ENCODE results near the gene MAEL. TPM values are rescaled to one million over a fixed set of nuclear protein-coding genes. Genes with fewer than 3 reads are reported as not detected.

Gene MAEL
- polyA plus RNA-seq, 1 of the 3 experiments (the other 2 are of a cell fraction) = not detected

GRCh38 chr1:166981589-166981988 lies 7.5 kb upstream of the MAEL start:
- H2AFZ ChIP-seq (ENCODE audit: low read depth) = no peak overlapping the region
- H3K4me2 ChIP-seq = no peak overlapping the region
- H3K9me3 ChIP-seq = no peaks in the 10 kb centered on the region
- H3K4me3 ChIP-seq (ENCODE audit: low read depth in 2 of 2, low read length in 1 of 2) = no peak overlapping the region
- H3K9ac ChIP-seq = no peak overlapping the region
- no peaks in the 10 kb centered on the region for H3K4me1 ChIP-seq (ENCODE audit: control insufficient read depth in 1 of 2, insufficient read depth in 2 of 2, low read depth in 1 of 2, low read length in 1 of 2)
- ChIA-PET POLR2A (no interaction called here), CTCF (interaction anchor here (1.6 to 2.9 kb wide), 2 partner anchors 13 to 72 kb away, joined by 3 to 10 read pairs; no protein-coding TSS in a partner anchor)
- H4K20me1 ChIP-seq (ENCODE audit: insufficient read depth) = no peaks in the 10 kb centered on the region
- no peaks in the 10 kb centered on the region for H3K36me3 ChIP-seq (replicated peaks in 1 of 2; ENCODE audit: control insufficient read depth in 1 of 2, insufficient read depth in 2 of 2, low read length in 1 of 2)
- no peak overlapping the region for H3K27ac ChIP-seq (ENCODE audit: low read depth in 2 of 2, low read length in 1 of 2)
- no peaks in the 10 kb centered on the region for H3K79me2 ChIP-seq (ENCODE audit: insufficient read depth)
- no peaks in the 10 kb centered on the region for H3K9me2 ChIP-seq
- H3K27me3 ChIP-seq (ENCODE audit: insufficient read depth) = peaks cover 17% of the 10 kb centered on the region
- 6% methylated on average over 1 of the region's 1 CpG for WGBS (ENCODE audit: low lambda C conversion rate)
- DNase-seq = no peak
- no peaks in the 10 kb centered on the region for H3F3A ChIP-seq (replicated peaks; ENCODE audit: insufficient read depth)
- no peak for TF ChIP-seq EZH2phosphoT487 (IDR thresholded peaks at IDR 0.05; ENCODE audit: borderline replicate concordance, low read depth)

GRCh38 chr1:166999075-166999474 lies 10.0 kb downstream of the MAEL start:
- no peak overlapping the region for H3K9ac ChIP-seq
- H3K27ac ChIP-seq (ENCODE audit: low read depth in 2 of 2, low read length in 1 of 2) = no peak overlapping the region
- H3K9me2 ChIP-seq = no peaks in the 10 kb centered on the region
- no peak overlapping the region for H3K4me2 ChIP-seq
- H3K4me1 ChIP-seq (ENCODE audit: control insufficient read depth in 1 of 2, insufficient read depth in 2 of 2, low read depth in 1 of 2, low read length in 1 of 2) = no peaks in the 10 kb centered on the region
- H3K4me3 ChIP-seq (ENCODE audit: low read depth in 2 of 2, low read length in 1 of 2) = no peak overlapping the region
- no peaks in the 10 kb centered on the region for H3F3A ChIP-seq (replicated peaks; ENCODE audit: insufficient read depth)
- H3K36me3 ChIP-seq (replicated peaks in 1 of 2; ENCODE audit: control insufficient read depth in 1 of 2, insufficient read depth in 2 of 2, low read length in 1 of 2) = no peaks in the 10 kb centered on the region
- H2AFZ ChIP-seq (ENCODE audit: low read depth) = no peak overlapping the region
- no peaks in the 10 kb centered on the region for H4K20me1 ChIP-seq (ENCODE audit: insufficient read depth)
- TF ChIP-seq RFX5 (IDR thresholded peaks at IDR 0.05; ENCODE audit: low read length) (no peak), RXRA (IDR thresholded peaks at IDR 0.05; ENCODE audit: borderline replicate concordance, low read depth) (no peak), YY1 (IDR thresholded peaks at IDR 0.05; ENCODE audit: low read depth) (no peak), SIN3A (IDR thresholded peaks at IDR 0.05; ENCODE audit: borderline replicate concordance, low read depth, low read length) (no peak), TEAD4 (IDR thresholded peaks at IDR 0.05; ENCODE audit: borderline replicate concordance, insufficient read depth) (no peak), RAD21 (IDR thresholded peaks at IDR 0.05; ENCODE audit: low read length) (no peak), FOXJ3 (CRISPR knock-in tag; IDR thresholded peaks at IDR 0.05) (no peak)
- no peak for DNase-seq
- POLR2A ChIA-PET = no interaction called here
- no peaks in the 10 kb centered on the region for H3K27me3 ChIP-seq (ENCODE audit: insufficient read depth)
- WGBS (ENCODE audit: low lambda C conversion rate) = 16% methylated on average over 1 of the region's 1 CpG
- CTCF ChIA-PET = interaction anchor here (1.3 kb wide), 1 partner anchor 89 kb away, joined by 4 read pairs; no protein-coding TSS in a partner anchor
- no peaks in the 10 kb centered on the region for H3K9me3 ChIP-seq
- H3K79me2 ChIP-seq (ENCODE audit: insufficient read depth) = no peaks in the 10 kb centered on the region

GRCh38 chr1:166999500-167000055 lies 10.5 kb downstream of the MAEL start:
- Histone ChIP-seq H3F3A (replicated peaks; ENCODE audit: insufficient read depth) (no peaks in the 10 kb centered on the region), H3K27ac (ENCODE audit: low read depth in 2 of 2, low read length in 1 of 2) (no peak overlapping the region), H3K36me3 (replicated peaks in 1 of 2; ENCODE audit: control insufficient read depth in 1 of 2, insufficient read depth in 2 of 2, low read length in 1 of 2) (no peaks in the 10 kb centered on the region), H3K9me3 (no peaks in the 10 kb centered on the region), H3K9me2 (no peaks in the 10 kb centered on the region), H3K79me2 (ENCODE audit: insufficient read depth) (no peaks in the 10 kb centered on the region), H4K20me1 (ENCODE audit: insufficient read depth) (no peaks in the 10 kb centered on the region), H3K27me3 (ENCODE audit: insufficient read depth) (no peaks in the 10 kb centered on the region), H3K9ac (no peak overlapping the region), H2AFZ (ENCODE audit: low read depth) (no peak overlapping the region), H3K4me2 (no peak overlapping the region), H3K4me1 (ENCODE audit: control insufficient read depth in 1 of 2, insufficient read depth in 2 of 2, low read depth in 1 of 2, low read length in 1 of 2) (no peaks in the 10 kb centered on the region), H3K4me3 (ENCODE audit: low read depth in 2 of 2, low read length in 1 of 2) (no peak overlapping the region)
- 48% methylated on average over 3 of the region's 3 CpGs for WGBS (ENCODE audit: low lambda C conversion rate)
- DNase-seq = no peak
- ChIA-PET POLR2A (no interaction called here), CTCF (interaction anchor here (1.3 kb wide), 1 partner anchor 89 kb away, joined by 4 read pairs; no protein-coding TSS in a partner anchor)
- TF ChIP-seq ELF1 (IDR thresholded peaks at IDR 0.05) (no peak), REST (IDR thresholded peaks at IDR 0.05; ENCODE audit: low read depth, low read length) (no peak), FOXM1 (IDR thresholded peaks at IDR 0.05; ENCODE audit: low read depth) (no peak), USF2 (IDR thresholded peaks at IDR 0.05; ENCODE audit: borderline replicate concordance, low read depth, low read length) (no peak), EP300 (IDR thresholded peaks at IDR 0.05; ENCODE audit: borderline replicate concordance in 1 of 2, low read depth in 1 of 2, low read length in 1 of 2) (no peak), POLR2AphosphoS5 (IDR thresholded peaks at IDR 0.05; ENCODE audit: low read depth, low read length) (no peak), PBX3 (IDR thresholded peaks at IDR 0.05) (no peak), USF1 (IDR thresholded peaks at IDR 0.05; ENCODE audit: borderline replicate concordance, low read depth) (no peak)

Data from SK-N-SH (cell line).